GM19324 (cell line): ENCODE data around the gene KRT86.
A peak's percentile ranks its signal among the peaks of the same experiment; 100 is the strongest.
"Not testable (repeated sequence)": the region's sequence is repeated elsewhere in the genome, so short reads cannot be mapped to it uniquely, and the experiment has no call there.

Source experiments
- ATAC-seq: cut with Tn5 transposase; IDR thresholded peaks from one replicate; pipeline ENCODE4 v1.9.1; 2021; ENCODE audit warnings: mild to moderate bottlenecking, moderate library complexity; ENCODE audit not compliant: unreplicated experiment, low FRiP score

KRT86 gene

DNA sequence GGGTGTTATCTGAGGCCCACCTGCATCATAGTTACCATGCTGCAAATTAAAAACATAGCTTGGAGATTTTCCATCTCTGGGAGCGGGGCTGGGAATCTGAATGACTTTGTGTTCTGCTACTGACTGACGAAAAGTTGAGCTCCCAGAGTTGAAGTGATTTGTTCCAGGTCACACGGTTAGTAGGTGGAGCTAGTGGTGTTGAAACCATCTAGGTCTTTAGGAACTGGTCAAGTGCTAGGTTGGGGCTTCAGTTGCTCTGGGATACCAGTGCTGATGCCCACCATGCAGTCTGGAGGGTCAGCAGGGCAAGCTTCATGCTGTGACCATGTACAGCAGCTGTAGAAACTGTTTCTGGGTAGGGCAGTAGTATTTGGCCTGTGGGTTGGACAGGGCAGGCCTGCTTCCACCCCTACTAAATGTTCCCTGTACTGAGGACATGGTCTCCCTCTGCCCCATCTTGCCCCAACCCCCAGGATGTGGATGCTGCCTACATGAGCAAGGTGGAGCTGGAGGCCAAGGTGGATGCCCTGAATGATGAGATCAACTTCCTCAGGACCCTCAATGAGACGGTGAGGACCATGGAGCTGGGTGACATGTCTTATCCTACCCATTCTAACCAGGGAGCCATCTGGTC, 36.1 kb upstream of the KRT86 start:
- no peak for ATAC-seq

GRCh38 chr12:52238916-52239646, 35.4 kb upstream of the KRT86 start:
- ATAC-seq: no peak

GRCh38 chr12:52239767-52240166, 34.7 kb upstream of the KRT86 start:
- no peak for ATAC-seq

GRCh38 chr12:52240247-52240646, 34.2 kb upstream of the KRT86 start:
- not testable (repeated sequence) for ATAC-seq

GRCh38 chr12:52241205-52241842, 33.1 kb upstream of the KRT86 start:
- no peak for ATAC-seq

DNA sequence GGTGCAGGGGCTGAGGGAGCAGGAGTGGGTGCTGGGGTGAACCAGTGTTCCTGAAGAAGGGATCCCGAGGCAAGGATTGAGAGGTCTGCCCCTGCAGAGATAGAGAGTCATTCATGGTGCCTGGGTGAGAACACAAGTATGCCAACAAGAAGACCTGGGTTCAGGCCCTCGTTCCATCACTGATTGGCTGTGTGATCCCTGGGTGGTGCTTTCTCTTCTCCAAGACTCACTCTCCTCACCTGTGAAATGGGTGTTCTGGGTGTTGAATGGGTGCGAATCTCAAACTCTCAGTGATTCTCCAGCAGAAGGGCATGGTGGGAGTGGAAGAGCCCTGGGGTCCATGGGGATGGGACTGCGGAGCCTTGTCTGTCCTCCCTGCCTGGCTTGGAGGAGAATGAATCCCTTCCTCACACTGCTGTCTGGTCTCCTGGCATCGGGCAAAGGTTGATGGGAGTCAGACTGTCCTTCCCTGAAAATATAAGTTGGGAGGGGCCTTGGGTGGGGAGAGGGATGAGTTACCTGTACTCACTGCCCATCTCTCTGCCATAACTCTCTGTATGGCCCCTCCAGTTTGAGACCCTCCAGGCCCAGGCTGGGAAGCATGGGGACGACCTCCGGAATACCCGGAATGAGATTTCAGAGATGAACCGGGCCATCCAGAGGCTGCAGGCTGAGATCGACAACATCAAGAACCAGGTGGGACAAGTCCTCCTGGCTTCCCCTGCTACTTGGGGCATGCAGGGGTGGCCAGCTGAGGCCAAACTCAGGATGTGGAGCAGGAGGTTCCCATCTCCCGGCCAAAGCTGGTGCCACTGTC, 31.8 kb upstream of the KRT86 start:
- ATAC-seq: no peak

GRCh38 chr12:52243259-52243855, 31.1 kb upstream of the KRT86 start:
- no peak for ATAC-seq

- peak; percentile 56 for ATAC-seq
Measured at GRCh38 chr12:52243856-52244614, 30.4 kb upstream of the KRT86 start.

GRCh38 chr12:52244615-52244994, 29.8 kb upstream of the KRT86 start:
- no peak for ATAC-seq

DNA sequence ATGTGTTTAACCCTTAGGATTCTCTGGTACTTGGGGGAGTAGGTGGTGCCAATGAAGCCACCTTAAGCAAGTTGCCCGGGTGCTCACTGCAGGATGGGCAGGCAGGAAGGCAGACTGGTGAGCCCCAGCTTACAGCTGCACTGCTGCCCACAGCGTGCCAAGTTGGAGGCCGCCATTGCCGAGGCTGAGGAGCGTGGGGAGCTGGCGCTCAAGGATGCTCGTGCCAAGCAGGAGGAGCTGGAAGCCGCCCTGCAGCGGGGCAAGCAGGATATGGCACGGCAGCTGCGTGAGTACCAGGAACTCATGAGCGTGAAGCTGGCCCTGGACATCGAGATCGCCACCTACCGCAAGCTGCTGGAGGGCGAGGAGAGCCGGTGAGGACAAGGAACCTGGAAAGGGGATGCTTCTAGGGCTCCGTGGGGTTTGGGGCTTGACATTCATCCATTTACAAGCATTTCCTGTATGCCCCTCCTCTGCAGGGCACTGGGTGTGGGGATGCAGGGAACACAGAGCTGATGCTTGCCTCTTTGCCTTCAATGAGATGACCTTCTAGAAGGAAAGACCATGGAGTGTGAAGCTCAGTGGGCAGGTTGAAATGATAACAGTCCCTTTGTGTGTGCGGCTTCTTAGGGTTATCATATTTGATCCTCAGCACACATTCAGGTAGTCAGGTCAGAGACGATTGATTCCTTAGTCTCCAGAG, 29.0 kb upstream of the KRT86 start:
- no peak for ATAC-seq

DNA sequence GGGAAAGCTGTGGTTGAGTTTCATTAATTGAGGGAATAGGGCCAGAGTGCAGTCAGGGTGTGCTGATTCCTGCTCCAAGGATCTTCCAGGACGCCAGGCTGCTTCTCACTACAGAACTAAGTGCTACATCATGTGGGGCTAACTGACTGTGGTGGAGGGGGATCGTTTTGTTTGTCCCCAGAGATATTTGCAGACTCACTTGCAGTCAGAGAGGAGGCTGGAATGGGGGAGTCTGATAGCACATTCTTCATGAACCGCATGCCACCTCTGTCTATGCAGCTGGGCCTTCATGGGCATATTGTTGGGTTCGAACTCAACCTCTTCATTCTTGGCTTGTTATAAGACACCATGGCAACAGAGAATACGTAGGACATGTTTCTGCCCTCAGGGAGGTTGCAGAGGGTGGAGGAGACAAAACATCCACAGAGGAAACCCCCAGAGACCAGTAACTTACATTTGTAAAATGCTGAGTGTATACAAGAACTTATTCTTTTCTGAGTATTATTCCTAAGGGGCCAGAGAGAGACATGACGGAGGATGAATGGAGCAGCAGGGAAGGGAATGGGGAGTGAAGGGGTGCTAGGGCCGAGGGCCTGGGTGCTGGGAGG, 28.4 kb upstream of the KRT86 start:
- ATAC-seq: no peak

DNA sequence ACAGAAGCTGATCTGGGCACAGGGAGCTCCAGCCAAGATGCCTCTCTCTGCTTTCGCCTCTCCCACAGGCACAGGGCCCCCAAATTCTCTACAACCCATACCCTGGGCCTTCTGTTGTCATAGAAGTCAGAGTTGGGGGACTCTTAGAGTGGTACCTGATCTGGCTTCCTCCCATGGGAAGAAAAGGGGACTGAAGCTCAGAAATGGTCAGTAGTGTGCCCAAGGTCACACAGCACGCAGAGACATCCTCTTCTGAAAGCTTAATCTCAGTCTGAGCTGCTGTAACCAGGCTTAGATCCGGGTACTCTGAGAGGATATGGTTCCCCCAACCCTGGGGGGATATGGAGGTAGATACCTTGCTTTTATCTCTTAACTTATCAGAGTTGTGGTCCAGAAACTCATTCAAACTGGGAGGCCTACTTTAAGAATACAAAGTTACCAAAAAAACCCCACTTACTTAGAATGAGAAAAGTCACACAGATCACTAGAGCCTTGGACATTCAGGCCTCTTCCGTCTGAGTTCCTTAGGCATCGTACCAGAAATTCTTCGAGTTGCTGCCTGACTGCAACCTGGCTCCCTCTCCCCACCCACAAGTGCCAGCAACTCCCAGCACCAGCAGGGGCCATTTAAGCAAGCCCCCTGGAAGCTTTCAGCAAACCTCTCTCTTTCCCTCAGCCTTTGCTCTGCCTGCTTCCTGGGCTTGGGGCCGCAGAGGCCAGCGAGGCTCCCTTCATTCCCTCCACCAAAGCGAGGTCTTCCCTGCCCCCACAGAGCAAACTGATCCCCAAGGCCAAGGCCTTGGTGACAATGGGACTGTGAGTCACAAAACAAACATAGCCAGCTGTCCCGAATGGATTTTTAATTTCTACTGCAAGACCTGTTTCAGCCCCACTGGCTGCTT, 27.5 kb upstream of the KRT86 start:
- ATAC-seq: no peak

GRCh38 chr12:52247622-52248540, 26.6 kb upstream of the KRT86 start:
- ATAC-seq: no peak

- no peak for ATAC-seq
Measured at GRCh38 chr12:52248541-52249461, 25.6 kb upstream of the KRT86 start.

- no peak for ATAC-seq
Measured at GRCh38 chr12:52249511-52250047, 24.9 kb upstream of the KRT86 start.
